Stomach (tissue), 4 donors: ENCODE measurements around the gene XXYLT1.

Source experiments
- CTCF ChIP-seq, 7 experiments: fragments of 450-650 bp in 4 of 7; fragments of 200-600 bp in 3 of 7; sonication (generic) in 3 of 7; IDR thresholded peaks; one replicate each; pipeline ENCODE4 v1.5.1; 2016 to 2019; ENCODE audit warnings: antibody characterized with exemption in 7 of 7, control low read depth in 2 of 7, mild to moderate bottlenecking in 1 of 7
- EP300 ChIP-seq: sonication (generic); formaldehyde crosslinking; IDR thresholded peaks from one replicate; pipeline ENCODE4 v1.6.1; 2017; ENCODE audit warnings: antibody characterized with exemption
- POLR2A ChIP-seq, 4 donors: fragments of 450-650 bp; IDR thresholded peaks; one replicate each; pipeline ENCODE4 v1.6.1; 2016; ENCODE audit warnings: antibody characterized with exemption in 4 of 4, control low read depth in 2 of 4, mild to moderate bottlenecking in 1 of 4, moderate library complexity in 1 of 4
- POLR2AphosphoS5 ChIP-seq, 3 donors: sonication (generic); formaldehyde crosslinking; IDR thresholded peaks; one replicate each; pipeline ENCODE4 v1.6.1; 2016; ENCODE audit warnings: antibody characterized with exemption in 3 of 3

GRCh38 chr3:195260280-195260905, 10.6 kb downstream of the XXYLT1 start:
- peak in 2 of 7 experiments; percentile 12 to 43 for TF ChIP-seq CTCF (IDR thresholded peaks at IDR 0.05)
- TF ChIP-seq POLR2AphosphoS5 (IDR thresholded peaks at IDR 0.05), result no peak
- TF ChIP-seq EP300, result no peak
- TF ChIP-seq POLR2A (IDR thresholded peaks at IDR 0.05), result no peak
